ENCODE measurements around the gene OLA1. TPM values are rescaled to one million over a fixed set of nuclear protein-coding genes. Genes with fewer than 3 reads are reported as not detected.

Gene OLA1
- total RNA-seq, 4 donors from 2014 or later: 40.4 to 54.1 (median 50.6) TPM

DNA sequence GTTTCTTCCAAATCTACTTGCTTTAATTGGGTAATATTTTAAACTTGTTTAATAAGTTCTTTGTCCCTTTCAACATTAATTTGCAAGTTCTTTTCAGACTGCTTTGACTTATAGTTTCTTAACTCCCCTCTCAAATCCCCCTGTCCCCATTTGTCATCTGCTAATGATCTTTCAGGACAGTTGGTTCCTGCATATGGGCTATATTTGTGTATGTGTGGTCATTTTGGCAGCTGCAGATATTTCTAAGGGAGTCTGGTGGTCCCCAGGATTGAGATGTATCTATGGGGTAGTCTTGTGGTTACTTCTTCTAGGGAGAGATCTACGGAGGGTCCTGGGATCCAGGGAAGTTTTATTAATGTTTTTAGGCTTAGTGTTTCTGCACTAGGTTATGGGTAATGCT, 162.6 kb downstream of the OLA1 start:
- DNase-seq (ENCODE audit: low spot score) (no peak), ATAC-seq (ENCODE audit: low FRiP score) (no peak)
- TF ChIP-seq, protein P1, sequence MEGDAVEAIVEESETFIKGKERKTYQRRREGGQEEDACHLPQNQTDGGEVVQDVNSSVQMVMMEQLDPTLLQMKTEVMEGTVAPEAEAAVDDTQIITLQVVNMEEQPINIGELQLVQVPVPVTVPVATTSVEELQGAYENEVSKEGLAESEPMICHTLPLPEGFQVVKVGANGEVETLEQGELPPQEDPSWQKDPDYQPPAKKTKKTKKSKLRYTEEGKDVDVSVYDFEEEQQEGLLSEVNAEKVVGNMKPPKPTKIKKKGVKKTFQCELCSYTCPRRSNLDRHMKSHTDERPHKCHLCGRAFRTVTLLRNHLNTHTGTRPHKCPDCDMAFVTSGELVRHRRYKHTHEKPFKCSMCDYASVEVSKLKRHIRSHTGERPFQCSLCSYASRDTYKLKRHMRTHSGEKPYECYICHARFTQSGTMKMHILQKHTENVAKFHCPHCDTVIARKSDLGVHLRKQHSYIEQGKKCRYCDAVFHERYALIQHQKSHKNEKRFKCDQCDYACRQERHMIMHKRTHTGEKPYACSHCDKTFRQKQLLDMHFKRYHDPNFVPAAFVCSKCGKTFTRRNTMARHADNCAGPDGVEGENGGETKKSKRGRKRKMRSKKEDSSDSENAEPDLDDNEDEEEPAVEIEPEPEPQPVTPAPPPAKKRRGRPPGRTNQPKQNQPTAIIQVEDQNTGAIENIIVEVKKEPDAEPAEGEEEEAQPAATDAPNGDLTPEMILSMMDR (IDR thresholded peaks at IDR 0.05): no peak

DNA sequence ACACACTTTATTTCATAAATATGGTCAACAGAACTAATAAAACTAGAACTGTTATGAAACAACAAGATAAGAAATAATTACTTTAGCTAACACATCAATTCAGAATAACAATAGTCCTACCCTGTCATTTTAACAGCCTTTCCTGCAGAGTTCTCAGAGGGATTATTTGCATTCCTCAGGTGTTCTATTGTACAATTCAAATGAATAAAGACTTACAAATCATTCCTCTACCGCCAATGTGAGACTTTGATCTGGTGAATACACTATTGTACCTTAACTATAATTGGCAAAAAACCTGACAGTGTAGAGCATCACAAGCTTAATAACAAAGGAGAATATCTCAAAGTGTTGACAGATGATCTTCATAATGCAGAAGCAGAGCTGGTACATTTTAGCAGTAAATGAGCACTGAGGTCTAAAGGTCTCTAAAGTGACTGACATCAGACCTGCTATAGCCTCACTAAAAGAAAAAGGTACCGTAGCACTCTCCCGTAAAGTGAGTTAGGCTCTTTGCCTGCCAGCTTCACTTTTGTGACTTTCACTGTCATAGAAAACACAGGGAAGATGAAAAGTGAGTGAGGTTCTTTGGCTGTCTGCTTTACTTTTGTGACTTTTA, 164.4 kb downstream of the OLA1 start:
- TF ChIP-seq, protein P1 (IDR thresholded peaks at IDR 0.05): no peak
- no peak for DNase-seq (ENCODE audit: low spot score)
- ATAC-seq (ENCODE audit: low FRiP score): no peak

DNA sequence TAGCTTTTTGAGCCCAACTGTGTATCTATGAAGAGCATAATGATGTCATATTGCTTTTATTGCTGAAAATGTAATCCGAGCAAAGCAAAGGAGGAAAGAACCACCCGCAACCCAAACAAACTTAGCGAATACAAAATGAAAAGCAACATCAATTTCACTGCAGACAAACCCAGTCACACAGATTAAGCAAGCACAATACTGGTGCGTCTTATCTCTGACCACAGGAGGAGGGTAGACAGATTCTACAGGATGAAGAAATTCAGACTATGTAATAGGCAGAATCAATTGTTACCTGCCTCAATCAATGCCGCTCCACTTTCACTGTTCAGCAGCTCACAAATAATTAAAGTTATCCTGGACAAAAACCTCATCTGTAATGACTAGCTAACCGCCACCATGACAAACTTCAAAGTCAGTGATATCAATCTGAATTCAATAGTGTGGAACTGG, 167.6 kb downstream of the OLA1 start:
- DNase-seq (ENCODE audit: low spot score) (no peak), ATAC-seq (ENCODE audit: low FRiP score) (no peak)
- TF ChIP-seq, protein P1 (IDR thresholded peaks at IDR 0.05): no peak

DNA sequence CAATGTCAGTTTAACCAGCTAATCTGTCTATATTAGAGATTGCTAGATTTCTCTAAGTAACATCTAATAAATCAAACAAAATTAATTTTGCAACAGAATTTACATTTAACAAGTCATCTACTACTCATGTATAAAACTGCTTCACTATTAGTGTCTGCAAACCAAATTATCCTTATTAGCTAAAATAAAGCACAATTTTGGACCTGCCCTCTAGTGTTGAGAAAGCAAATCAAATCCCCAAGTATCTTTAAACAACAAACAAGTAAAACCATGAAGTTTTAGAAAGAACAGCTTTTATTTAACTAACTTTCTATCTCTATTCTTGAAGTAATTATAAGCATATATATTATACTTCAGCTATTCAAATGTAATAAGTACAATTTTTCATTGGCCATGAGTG, 170.1 kb downstream of the OLA1 start:
- TF ChIP-seq, protein P1 (IDR thresholded peaks at IDR 0.05): no peak
- ATAC-seq (ENCODE audit: low FRiP score): no peak
- no peak for DNase-seq (ENCODE audit: low spot score)

DNA sequence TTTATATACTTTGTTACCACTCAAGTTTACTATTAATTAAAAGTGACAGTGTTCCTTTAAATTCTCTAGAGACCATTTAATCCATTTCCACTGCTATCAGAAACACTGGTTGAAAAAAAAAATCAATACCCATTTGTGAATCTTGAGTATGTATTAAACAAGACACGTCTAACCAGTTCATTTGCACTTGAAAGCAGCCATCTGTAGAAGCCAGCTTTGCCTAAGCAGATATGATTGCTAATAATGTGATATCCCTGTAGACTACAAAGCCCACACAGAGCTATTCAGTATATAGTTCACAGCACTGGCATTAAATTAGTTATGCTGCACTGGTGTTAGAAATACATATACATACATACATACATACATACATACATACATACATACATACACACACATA, 171.4 kb downstream of the OLA1 start:
- ATAC-seq (ENCODE audit: low FRiP score) (no peak), DNase-seq (ENCODE audit: low spot score) (no peak)
- TF ChIP-seq, protein P1 (IDR thresholded peaks at IDR 0.05): no peak

DNA sequence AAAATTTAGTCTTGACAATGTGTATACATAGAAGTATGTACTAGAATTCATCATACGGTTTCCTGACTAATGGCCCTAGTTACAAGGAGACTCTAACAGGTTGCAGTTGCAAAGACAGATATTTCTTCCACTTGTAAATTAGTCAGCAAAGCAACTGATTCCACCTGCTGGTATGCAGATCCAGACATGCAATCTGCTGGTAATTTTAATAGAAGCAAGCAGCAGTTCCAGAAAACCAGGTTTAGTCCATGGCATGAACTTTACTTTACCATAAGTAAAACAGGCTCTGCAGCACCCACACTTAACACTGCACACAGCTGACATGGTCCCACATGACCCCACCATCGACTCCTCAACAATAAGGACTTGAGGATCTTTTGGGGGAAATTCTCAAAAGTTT, 172.3 kb downstream of the OLA1 start:
- ATAC-seq (ENCODE audit: low FRiP score) (no peak), DNase-seq (ENCODE audit: low spot score) (no peak)
- TF ChIP-seq, protein P1 (IDR thresholded peaks at IDR 0.05): no peak

DNA sequence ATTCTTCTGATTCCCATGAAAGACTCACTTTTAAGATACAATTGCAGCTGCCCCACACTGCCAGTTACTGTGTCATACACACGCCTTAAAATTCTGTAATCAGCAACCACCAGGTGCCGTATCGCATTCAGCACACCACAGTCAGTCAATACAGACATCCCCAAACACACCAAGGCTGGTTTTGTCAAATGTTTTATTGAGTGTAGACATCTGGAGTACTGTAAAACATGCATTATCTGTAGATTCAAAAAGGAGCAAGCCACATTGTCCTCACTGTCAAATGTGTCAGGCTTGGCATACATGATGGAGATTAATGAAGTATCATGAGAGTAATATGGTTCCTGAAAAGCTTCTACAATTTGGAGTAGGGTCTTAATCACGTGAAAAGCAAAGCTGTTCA, 173.5 kb downstream of the OLA1 start:
- TF ChIP-seq, protein P1 (IDR thresholded peaks at IDR 0.05): no peak
- no peak for DNase-seq (ENCODE audit: low spot score)
- no peak for ATAC-seq (ENCODE audit: low FRiP score)
